K562 (cell line): Measurements from ENCODE around the gene ATF3. TPM values are rescaled to one million over a fixed set of nuclear protein-coding genes. Genes with fewer than 3 reads are reported as not detected.

ENCODE experiments used
- BCL6 ChIP-seq: fragments of 250-450 bp; sonication (Bioruptor Pico); IDR thresholded peaks from 2 replicates; pipeline ENCODE4 v1.4.0; 2020
- CBX8 ChIP-seq: fragments of 200-600 bp; sonication (generic); IDR thresholded peaks from 2 replicates; pipeline ENCODE4 v1.6.1; 2012; ENCODE audit warnings: borderline replicate concordance, mixed run types, low read depth, mild to moderate bottlenecking, moderate library complexity, mixed read lengths, low read length, control low read depth, inconsistent platforms; ENCODE audit not compliant: poor library complexity, severe bottlenecking; ENCODE audit errors: extremely low read depth
- CREBBP ChIP-seq: IDR thresholded peaks from one replicate; pipeline ENCODE4 v1.6.1; 2012; ENCODE audit warnings: low read depth, mild to moderate bottlenecking, control low read depth, inconsistent platforms, low read length
- GABPA ChIP-seq: fragments of 200-800 bp; sonication (Bioruptor generic); conservative IDR thresholded peaks from 2 replicates; pipeline ENCODE4 v1.6.1; 2016; ENCODE audit warnings: low read depth, missing genetic modification characterization, missing compliant biosample characterization
- NR2C2 ChIP-seq, 2 experiments: fragments of 200-800 bp in 1 of 2; sonication (Bioruptor generic) in 1 of 2; sonication (generic) in 1 of 2; formaldehyde crosslinking in 1 of 2; IDR thresholded peaks; 2 replicates each; pipeline versions ENCODE4 v1.6.1 to v1.8.0; 2016 to 2022; ENCODE audit warnings: mild to moderate bottlenecking in 1 of 2, missing compliant biosample characterization in 1 of 2, missing genetic modification characterization in 1 of 2, missing genetic modification reagents in 1 of 2
- POLR3A ChIP-seq: IDR thresholded peaks from 2 replicates; pipeline ENCODE4 v1.6.1; 2011; ENCODE audit warnings: borderline replicate concordance, mild to moderate bottlenecking, moderate library complexity; ENCODE audit not compliant: insufficient read length, insufficient read depth; ENCODE audit errors: extremely low read depth
- SAP30 ChIP-seq: fragments of 200-600 bp; sonication (generic); IDR thresholded peaks from 2 replicates; pipeline ENCODE4 v1.6.1; 2012; ENCODE audit warnings: borderline replicate concordance, low read depth, mild to moderate bottlenecking, moderate library complexity, low read length, control low read depth, inconsistent platforms; ENCODE audit not compliant: insufficient read depth, poor library complexity, severe bottlenecking
- TCFL5 ChIP-seq: fragments of 250-450 bp; sonication (Bioruptor Pico); conservative IDR thresholded peaks from 2 replicates; pipeline ENCODE4 v1.6.1; 2021; ENCODE audit warnings: mild to moderate bottlenecking, moderate library complexity, matching md5 sums
- ZFP36 ChIP-seq: fragments of 150-350 bp; IDR thresholded peaks from 2 replicates; pipeline ENCODE4 v1.6.1; 2018; ENCODE audit warnings: low read length, low read depth; ENCODE audit not compliant: partially characterized antibody
- ZNF407 ChIP-seq: fragments of 450-650 bp; IDR thresholded peaks from 2 replicates; pipeline ENCODE4 v1.6.1; 2016; ENCODE audit warnings: low read depth
- polyA plus RNA-seq, 8 experiments: library from polyadenylated mRNA; depleted of rRNA in 4 of 8; stranded (reverse) in 5 of 8; unstranded in 3 of 8; fragments of >200 nt; fragmentation: Nextera tagmentation in 2 of 8; fragmentation: Illumina TruSeq in 1 of 8; extraction: Ambion mirVana in 2 of 8; extraction: Trizol in 1 of 8; gene quantifications; 2 replicates each; pipeline versions ENCODE4 v1.2.1 to v1.2.3, GENCODE V29; 2011 to 2014; ENCODE audit warnings: inconsistent platforms in 1 of 8, missing spikeins in 1 of 8
- total RNA-seq, 7 experiments: library from RNA; depleted of rRNA in 6 of 7; stranded (reverse); fragments of >200 nt in 6 of 7; fragmentation: Illumina TruSeq in 2 of 7; extraction: Trizol in 2 of 7; gene quantifications; 2 replicates each; pipeline versions ENCODE4 v1.2.1 to v1.2.3, GENCODE V29; 2011 to 2021; ENCODE audit warnings: low replicate concordance in 1 of 7

The ATF3 gene
- total and polyA plus RNA-seq, 9 of the 15 experiments (the other 6 are each of a cell fraction or from before 2014, with no cell fraction given) = 3.5 to 28.2 (median 19.8) TPM

GRCh38 chr1:212568978-212569537 is 39.5 kb upstream of the ATF3 start (continued):
- TF ChIP-seq ZNF407 (no peak), CREBBP (no peak), SAP30 (no peak), CBX8 (peak; percentile 53), GABPA (tag) (no peak), POLR3A (no peak), BCL6 (no peak), NR2C2 (CRISPR knock-in tag; IDR thresholded peaks at IDR 0.05) (no peak), NR2C2 (tag; IDR thresholded peaks at IDR 0.05) (no peak), TCFL5 (no peak), ZFP36 (peak; percentile 14)
